ENCODE measurements around the gene MX2.

- TF ChIP-seq POLR2A (IDR thresholded peaks at IDR 0.05): no peak
- TF ChIP-seq, protein P1, sequence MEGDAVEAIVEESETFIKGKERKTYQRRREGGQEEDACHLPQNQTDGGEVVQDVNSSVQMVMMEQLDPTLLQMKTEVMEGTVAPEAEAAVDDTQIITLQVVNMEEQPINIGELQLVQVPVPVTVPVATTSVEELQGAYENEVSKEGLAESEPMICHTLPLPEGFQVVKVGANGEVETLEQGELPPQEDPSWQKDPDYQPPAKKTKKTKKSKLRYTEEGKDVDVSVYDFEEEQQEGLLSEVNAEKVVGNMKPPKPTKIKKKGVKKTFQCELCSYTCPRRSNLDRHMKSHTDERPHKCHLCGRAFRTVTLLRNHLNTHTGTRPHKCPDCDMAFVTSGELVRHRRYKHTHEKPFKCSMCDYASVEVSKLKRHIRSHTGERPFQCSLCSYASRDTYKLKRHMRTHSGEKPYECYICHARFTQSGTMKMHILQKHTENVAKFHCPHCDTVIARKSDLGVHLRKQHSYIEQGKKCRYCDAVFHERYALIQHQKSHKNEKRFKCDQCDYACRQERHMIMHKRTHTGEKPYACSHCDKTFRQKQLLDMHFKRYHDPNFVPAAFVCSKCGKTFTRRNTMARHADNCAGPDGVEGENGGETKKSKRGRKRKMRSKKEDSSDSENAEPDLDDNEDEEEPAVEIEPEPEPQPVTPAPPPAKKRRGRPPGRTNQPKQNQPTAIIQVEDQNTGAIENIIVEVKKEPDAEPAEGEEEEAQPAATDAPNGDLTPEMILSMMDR (IDR thresholded peaks at IDR 0.05): no peak
These were observed 3.3 kb upstream of the MX2 start for GRCh38 chr21:41358193-41359166.
